Nephron progenitor cell (in vitro differentiated cells): ENCODE measurements around the gene NALF2.

Experiments
- DNase-seq: peaks from one replicate; pipeline ENCODE4 v3.0.0; 2021
- H3K27ac Mint-ChIP-seq: 2 replicates; pipeline ENCODE4 v1.8.0; 2021; ENCODE audit warnings: mild to moderate bottlenecking, moderate library complexity, mixed read lengths
- H3K27me3 Mint-ChIP-seq: 2 replicates; pipeline ENCODE4 v1.8.0; 2021; ENCODE audit warnings: mild to moderate bottlenecking, low read depth, mixed read lengths; ENCODE audit not compliant: poor library complexity
- H3K36me3 Mint-ChIP-seq: 2 replicates; pipeline ENCODE4 v1.8.0; 2021; ENCODE audit warnings: low read depth, mixed read lengths
- H3K4me1 Mint-ChIP-seq: 2 replicates; pipeline ENCODE4 v1.8.0; 2021; ENCODE audit warnings: mixed read lengths
- H3K4me3 Mint-ChIP-seq: 2 replicates; pipeline ENCODE4 v1.8.0; 2021; ENCODE audit warnings: mild to moderate bottlenecking, moderate library complexity, mixed read lengths
- H3K9me3 Mint-ChIP-seq: 2 replicates; pipeline ENCODE4 v1.8.0; 2021; ENCODE audit warnings: mild to moderate bottlenecking, moderate library complexity, mixed read lengths
- CTCF ChIP-seq: fragments of 200-600 bp; sonication (generic); IDR thresholded peaks from 2 replicates; pipeline ENCODE4 v1.5.0; 2021; ENCODE audit warnings: antibody characterized with exemption

Gene NALF2

GRCh38 chrX:69510914-69511513, 6.9 kb downstream of the NALF2 start:
- H3K27ac Mint-ChIP-seq: no peak overlapping the region
- H3K4me1 Mint-ChIP-seq: no peaks in the 10 kb centered on the region
- H3K36me3 Mint-ChIP-seq: no peaks in the 10 kb centered on the region
- no peak for DNase-seq
- no peak for TF ChIP-seq CTCF
- H3K27me3 Mint-ChIP-seq: peaks cover 38% of the 10 kb centered on the region
- H3K9me3 Mint-ChIP-seq: peaks cover 37% of the 10 kb centered on the region
- H3K4me3 Mint-ChIP-seq: no peak overlapping the region

GRCh38 chrX:69522052-69522451, 17.9 kb downstream of the NALF2 start:
- DNase-seq: no peak
- Mint-ChIP-seq H3K4me1 (peaks cover 5% of the 10 kb centered on the region), H3K36me3 (no peaks in the 10 kb centered on the region), H3K27ac (no peak overlapping the region), H3K9me3 (peaks cover 27% of the 10 kb centered on the region), H3K4me3 (no peak overlapping the region), H3K27me3 (peaks cover 20% of the 10 kb centered on the region)
- no peak for TF ChIP-seq CTCF

- Mint-ChIP-seq H3K27ac (no peak overlapping the region), H3K27me3 (peaks cover 22% of the 10 kb centered on the region), H3K9me3 (peaks cover 27% of the 10 kb centered on the region), H3K36me3 (no peaks in the 10 kb centered on the region), H3K4me3 (no peak overlapping the region), H3K4me1 (peaks cover 5% of the 10 kb centered on the region)
- no peak for DNase-seq
- TF ChIP-seq CTCF: no peak
Observed at GRCh38 chrX:69523314-69523713, 19.2 kb downstream of the NALF2 start.

- H3K4me1 Mint-ChIP-seq: peaks cover 5% of the 10 kb centered on the region
Observed at GRCh38 chrX:69524781-69525363, 20.7 kb downstream of the NALF2 start.

GRCh38 chrX:69530306-69530705, 26.2 kb downstream of the NALF2 start:
- Mint-ChIP-seq H3K27me3 (peaks cover 10% of the 10 kb centered on the region), H3K4me1 (no peaks in the 10 kb centered on the region), H3K9me3 (peaks cover 55% of the 10 kb centered on the region), H3K27ac (no peak overlapping the region), H3K36me3 (peaks cover 4% of the 10 kb centered on the region), H3K4me3 (no peak overlapping the region)
- DNase-seq: no peak
- no peak for TF ChIP-seq CTCF

More at GRCh38 chrX:69524781-69525363, 20.7 kb downstream of the NALF2 start:
- peaks cover 37% of the 10 kb centered on the region for H3K9me3 Mint-ChIP-seq
- no peak for TF ChIP-seq CTCF
- H3K27ac Mint-ChIP-seq: no peak overlapping the region
- no peak for DNase-seq
- H3K27me3 Mint-ChIP-seq: peaks cover 17% of the 10 kb centered on the region
- no peaks in the 10 kb centered on the region for H3K36me3 Mint-ChIP-seq
- no peak overlapping the region for H3K4me3 Mint-ChIP-seq
